GM19043 (cell line): ENCODE measurements around the gene C10orf105.

Source experiments
- ATAC-seq: cut with Tn5 transposase; IDR thresholded peaks from one replicate; pipeline ENCODE4 v1.9.1; 2021; ENCODE audit warnings: low read depth; ENCODE audit not compliant: unreplicated experiment

Gene C10orf105

DNA sequence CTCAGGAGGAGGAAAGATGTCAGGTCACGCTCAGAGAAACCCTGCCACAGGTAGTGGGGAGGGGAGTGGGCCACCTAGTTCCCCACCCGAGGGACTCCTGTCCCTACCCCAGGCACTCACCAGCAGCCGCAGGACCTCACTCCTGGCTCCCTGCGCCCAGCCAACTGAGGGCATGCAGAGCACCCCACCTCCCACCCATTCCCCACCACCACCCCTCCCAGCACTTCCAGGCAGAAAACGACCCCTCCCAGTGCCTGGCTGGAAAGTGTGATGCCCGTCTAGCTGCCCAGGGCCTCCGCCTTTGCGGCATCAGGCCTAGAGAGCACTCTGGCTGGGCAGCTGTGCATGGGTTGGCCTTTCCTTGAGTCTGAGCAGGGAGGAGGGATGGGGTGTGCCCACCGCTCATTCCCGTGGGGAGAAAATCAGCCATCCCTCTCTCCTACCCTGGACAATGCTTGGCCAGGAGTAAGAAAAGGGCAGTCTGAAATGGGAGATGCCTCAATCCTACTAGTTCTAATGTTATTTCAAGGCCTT is 1.3 kb downstream of the C10orf105 start:
- no peak for ATAC-seq

DNA sequence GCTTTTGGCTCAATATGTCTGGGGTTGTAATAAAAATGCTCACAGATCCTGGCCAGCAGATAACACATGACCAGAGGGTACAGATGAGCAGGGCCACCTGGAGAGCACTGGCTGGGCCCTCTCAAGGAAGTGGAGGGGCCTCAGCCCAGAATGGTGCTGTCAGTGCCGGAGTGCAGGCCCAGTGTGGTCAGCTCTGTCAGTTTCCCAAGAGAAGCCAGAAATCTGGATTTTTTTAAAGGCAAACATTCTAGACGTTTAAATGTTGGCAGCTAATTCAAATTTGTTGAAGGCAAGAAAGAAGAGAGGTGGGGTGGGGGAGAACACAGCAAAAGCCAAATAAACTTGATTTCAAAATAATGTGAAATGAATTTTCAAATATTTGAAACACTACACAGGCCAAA is 2.0 kb downstream of the C10orf105 start:
- ATAC-seq, result no peak

DNA sequence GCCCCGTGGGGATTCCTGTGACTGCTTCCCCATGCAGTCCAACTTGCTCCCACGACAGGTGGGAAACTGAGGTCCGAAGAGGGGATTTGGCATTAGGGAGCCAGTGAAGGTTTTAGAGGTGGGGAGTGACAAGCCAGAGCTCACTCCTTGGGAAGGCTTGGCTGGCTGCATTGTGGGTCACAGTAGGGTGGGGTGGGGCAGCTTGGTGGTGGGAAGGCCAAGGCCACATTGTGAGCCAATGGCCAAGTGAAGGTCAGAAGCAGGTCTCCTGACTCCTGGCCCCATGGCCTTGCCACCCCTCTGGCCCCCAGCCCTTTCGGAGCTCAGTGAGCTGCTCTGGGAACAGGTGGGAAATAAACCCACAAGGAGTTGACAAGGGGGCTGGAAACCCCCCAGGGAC is 2.5 kb downstream of the C10orf105 start:
- no peak for ATAC-seq

DNA sequence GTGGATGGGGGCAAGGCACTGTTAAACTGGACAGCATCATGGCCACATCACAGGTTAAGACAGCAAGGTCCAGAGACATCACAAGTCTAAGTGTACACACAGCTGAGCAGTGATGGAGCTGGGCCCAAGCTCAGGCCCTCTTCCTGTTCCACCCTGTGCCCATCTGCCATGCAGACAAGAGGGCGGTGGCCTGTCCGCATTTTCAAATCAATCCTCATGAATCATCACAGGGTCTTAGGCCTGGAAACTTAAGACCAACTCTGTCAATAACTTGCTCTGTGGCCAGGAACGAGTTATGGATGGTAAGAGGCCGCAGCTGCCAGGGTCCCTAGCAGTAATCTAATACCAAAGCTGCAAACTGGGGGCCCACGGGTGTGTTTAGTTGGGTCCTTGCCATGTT is 3.2 kb downstream of the C10orf105 start:
- ATAC-seq, result no peak

DNA sequence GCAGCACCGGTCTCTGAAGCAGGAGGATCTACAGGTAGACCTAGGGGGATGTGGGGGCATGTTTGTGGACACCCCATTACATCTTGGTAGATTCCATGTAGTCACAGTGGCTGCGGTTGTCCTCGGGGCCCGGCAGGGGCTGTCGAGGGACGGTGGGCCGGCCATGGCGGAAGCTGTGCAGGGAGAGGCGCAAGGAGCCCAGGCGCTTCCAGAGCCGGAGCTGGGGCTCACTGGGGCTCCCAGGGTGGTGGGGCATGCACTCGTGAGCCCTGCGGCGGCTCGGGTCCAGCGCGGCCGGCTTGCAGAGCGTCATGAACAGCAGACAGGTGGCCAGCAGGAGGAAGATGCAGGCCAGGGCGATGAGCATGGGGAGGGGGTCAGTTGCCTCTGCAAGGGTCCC is 3.7 kb downstream of the C10orf105 start:
- ATAC-seq, result no peak

DNA sequence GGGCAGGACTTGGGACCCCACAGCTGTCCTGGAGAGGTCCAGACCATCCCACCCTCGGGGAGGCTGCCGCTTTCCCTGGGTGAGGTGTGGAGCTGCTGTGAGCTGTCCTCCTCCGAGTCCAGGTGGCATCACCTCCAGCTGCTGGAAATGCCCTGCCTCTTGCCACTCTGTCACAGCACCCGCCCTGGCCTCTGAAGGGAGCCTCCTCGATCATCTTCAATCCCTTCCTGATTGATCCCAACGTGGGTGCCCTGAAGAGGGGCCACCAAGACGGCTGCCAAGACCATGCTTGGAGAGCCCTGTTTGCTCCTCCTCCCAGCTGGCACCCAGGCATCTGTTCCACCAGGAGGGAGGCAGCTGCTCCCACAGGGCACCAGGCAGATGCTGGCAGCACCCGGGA is 4.6 kb downstream of the C10orf105 start:
- ATAC-seq, result no peak

DNA sequence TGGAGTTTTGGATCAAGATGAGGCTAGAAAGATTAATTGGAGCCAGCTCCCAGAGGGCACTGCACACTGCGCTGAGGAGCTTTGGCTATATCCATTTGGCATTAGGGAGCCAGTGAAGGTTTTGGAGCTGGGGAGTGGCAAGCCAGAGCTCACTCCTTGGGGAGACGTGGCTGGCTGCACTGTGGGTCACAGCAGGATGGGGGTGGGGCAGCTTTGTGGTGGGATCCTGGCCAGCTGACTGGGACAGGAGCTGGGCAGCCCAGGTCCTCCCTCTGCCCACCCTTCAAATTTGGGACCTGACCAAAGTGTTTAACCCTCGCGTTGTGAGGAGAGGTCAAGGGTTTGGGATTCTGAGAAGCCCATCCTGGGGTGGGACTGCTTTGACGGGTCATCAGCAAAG is 5.0 kb downstream of the C10orf105 start:
- no peak for ATAC-seq

DNA sequence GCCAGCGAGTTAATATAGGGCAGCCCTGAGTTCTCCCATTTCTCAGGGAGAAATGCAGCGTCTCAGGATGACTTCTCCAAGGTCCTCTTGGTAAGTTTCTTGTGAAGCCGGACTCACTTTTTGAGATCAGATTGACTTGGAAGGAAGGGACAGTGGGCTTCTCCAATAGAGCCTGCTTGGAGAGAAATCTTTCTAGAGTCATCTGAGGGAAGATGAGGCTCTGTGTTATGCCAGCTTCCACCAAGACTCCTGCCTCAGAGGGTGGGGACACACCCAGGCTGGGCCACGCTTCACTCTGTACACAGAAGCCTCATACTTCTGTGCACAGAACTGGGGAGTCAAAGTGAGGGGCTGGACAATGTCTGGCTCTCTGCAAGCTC is 5.6 kb downstream of the C10orf105 start:
- no peak for ATAC-seq

DNA sequence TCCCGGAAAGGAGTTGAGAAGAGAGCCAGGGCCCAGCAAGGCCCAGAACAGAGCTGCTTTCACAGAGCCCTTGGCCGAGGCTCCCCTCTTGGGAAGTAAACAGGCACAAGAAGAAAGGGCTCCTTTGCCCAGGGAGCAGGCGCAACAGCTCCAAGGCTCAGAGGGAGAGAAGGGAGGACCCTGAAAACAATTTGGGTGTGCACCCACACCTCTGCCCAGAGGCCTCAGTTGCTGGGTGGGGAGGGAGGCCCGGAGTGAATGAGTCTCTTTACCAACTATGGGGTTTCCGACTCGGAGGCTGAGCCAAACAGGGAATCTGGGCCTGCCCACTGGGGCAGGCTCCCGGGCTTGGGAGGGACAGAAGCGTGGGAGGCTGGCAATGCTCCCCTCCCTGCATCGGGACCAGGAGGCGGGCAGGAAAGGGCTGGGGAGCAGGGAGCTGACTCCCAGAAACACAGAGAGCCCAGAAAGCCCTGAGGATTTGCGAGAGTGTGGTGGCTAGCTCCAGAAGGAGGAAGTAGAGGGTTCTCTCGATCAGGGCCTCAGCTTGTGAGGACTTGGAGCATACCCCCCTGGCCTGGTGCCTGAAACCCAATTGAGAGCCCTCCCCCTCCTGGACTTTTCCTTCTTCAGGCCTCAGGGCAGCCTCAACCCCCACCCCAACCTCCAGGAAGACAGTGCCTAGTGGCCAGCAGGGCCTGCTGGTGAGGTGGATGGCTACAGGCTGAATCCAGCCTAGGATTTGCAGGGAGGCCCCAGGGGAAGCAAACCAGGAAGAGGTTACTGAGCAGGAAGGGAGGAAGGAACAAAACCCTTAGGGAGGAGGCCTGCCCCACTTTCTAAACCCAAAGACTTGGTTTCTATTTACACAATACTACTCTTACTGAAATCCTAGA is 6.2 kb downstream of the C10orf105 start:
- ATAC-seq, result no peak

DNA sequence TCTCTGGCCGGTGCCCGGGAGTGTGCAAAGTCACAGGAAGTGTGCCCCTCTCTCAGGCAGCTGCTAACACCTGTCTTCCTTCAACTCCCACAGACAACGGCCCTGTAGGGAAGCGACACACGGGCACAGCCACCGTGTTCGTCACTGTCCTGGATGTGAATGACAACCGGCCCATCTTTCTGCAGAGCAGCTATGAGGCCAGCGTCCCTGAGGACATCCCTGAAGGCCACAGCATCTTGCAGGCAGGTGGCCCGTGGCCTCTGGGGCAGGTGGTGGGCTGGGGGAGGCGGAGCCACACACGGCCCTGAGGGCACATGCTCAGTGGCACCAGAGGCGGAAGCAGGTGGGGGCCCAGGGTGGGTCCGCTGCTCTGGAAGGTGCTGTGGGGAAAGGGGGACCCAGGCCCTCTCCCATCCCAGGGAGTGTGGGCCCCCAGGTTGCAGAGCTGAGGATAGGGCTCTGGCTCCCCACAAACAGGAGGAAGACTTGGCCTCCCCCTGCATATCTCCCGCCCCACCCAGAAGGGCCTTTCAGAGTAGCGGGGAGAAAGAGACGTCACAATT is 6.9 kb downstream of the C10orf105 start:
- ATAC-seq, result no peak

DNA sequence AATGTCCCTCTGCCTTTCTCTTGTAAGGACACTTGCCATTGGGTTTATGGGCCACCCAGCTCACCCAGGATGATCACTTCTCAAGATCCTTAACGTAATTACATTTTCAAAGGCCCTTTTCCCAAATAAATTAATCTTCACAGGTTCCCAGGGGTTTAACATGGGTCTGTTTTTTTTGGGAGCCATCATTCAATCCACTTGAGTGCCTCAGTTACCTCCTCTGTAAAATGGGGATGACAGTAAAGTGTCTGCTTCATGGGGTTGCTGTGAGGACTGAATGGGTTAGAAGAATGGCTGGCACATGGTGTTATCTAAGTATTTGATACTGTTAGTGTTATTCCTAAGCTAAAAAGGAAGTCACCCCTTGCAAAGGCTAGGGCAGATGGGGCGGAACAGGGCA is 7.4 kb downstream of the C10orf105 start:
- no peak for ATAC-seq

DNA sequence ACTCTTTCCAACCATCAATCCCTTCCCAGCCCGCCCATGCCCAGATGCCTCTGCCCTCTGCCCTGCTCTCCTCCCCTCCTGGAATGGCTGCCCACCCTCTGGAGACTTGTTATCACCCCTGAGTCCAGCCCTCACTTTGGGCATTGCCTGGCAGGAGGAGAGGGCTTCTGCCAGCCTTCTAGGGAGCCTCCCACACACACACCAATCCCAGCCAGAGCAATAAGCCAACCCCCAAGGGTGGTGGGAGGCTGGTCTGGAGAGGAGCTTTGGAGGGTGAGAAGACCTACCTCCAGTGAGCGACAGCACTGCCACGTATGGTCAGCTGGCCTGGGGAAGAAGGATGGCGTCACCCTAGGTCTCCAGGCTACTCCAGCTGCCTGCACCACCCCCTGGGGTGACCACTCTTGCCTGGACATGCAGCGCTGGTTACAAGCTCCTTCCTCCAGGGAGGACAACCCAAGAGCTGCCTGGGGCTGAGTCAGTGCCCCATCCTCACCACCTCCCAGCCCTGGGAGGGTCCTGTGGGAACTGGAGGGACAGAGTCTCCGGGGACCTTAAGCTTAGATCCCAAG is 8.4 kb downstream of the C10orf105 start:
- no peak for ATAC-seq

DNA sequence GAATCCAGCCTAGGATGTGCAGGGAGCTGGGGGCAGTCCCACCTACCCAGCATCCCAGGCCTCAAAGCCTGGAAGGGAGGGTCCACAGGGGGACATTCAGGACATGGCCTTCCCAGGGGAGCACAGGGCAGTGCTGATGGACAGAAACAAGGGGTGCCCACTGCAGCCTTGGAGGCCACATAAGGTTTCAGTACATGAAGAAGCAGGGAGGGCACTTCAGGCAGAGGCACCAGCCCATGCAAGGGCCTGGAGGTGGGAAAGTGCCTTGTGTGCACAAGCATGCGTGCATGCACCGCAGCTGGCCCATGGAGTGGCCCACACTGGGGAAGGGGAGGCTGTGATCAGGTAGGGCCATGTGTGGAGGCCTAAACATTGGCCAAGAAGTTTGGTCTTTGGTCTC is 9.1 kb downstream of the C10orf105 start:
- ATAC-seq, result no peak

DNA sequence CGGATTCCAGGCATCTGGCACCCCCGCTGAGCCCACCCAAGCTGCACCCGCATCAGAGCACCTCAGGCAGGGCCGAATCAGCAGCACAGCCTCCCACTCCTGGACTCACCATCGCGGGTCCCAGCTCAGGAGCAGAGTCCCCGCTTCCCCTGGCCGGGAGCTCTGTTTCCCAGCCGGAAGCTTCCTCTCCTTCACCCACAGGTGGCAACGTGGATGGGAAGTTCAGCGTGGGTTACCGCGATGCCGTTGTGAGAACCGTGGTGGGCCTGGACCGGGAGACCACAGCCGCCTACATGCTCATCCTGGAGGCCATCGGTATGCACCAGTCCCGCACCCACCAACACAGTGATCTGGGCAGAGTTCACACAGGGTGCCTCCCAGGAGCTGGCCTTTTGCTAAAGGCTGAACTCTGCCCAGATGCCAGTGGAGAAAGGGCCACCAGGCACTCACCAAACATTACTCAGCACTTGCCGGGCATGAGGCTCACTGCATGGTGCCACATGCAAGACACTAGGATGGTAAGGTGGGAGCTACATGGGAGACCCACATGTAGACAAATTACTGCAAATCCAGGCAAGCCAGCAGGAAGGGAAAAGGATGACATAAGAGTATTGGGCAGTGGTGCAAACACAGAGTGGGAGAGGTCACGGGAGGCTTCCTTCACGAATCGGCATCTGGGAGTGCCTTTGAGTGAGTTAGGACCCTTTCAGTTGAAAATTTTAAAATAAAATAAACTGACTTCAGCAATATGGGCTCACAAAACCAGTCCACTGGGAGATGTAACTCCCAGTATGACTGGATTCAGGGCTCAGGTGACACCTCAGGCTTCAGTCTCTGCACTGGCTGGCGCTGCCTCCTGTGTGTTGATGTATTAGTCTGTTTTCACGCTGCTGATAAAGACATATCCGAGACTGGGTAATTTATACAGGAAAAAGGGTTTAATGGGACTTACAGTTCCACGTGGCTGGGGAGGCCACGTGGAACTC is 10.4 kb downstream of the C10orf105 start:
- ATAC-seq, result no peak

DNA sequence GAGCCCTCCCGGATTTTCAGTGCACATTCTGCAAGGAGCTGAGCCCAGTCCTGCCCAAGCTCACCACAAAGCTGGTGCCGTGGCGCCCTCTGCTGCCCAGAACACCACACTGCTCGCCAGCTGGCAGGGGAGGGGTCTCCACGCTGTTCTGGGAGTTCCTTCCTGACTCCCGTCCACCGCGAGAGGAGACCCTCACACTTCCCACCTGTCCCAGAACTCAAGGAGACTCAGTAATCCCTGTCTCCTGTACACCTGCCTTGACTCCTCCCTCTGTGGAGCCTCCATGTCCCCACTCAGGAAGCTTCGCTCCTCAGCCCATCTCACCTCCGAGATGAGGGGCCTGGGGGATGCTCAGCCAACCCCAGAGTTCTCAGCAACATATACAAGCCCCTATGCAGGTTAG is 11.3 kb downstream of the C10orf105 start:
- ATAC-seq, result no peak

DNA sequence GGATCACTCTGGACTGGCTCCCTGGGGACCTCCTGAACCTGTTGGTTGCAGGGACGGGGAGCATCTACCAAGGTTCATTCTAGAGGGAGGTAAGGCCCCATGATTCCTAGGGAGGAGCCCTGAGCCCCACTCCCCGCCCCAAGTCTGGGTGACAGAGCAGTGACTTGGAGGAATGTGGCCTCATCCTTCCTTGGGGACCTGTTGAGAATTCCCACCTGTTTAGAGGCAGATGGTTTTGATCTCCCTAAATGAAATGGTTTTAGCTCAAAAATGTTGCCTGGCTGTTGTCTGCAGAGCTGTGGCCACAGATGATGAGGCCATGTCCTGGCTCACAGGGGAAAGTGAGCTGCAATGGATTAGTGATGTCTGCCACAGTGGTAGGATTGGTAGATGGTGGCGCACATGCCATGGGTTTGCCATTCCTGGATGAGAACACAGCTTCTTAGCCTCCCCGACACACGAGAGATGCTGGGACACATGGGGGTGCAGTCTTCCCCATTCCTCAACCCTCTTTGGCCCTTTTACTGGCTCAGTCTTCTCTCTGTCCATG is 12.3 kb downstream of the C10orf105 start:
- no peak for ATAC-seq

DNA sequence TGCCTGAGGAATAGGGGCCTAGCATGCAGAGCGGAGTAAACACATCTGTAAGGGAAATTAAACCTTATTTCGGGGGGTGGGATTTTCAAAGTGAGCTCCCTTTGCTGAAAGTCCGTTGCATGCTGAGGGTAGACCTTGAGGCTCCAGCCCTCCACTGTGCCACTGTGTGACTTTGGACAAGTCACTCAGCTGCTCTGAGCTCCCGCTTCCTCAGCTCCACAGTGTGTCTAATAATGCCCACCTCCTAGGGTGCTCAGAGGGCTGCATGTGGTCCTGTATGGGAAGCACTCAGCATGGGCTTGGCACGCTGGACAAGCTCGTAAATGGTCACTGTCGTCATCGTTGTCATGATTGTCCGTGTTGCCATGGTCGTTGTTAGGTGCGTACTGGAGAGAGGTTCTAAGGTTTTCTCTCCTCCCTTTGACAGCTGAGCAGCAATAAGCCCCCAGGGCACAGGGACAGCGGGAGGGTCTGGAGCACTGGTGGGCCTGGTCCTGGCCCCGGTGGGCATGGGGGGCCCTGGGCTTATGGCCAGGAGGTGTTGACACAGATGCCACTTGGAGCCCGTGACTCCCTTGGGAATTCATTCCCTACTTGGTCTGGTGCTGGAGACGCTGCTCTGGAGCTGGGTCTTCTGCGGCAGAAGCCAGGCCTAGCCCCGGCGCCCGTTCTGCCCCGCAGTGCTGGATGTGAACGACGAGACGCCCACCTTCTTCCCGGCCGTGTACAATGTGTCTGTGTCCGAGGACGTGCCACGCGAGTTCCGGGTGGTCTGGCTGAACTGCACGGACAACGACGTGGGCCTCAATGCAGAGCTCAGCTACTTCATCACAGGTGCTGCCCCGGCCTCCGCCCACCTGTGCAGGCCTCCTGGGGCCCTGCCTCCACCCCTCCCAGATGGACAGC is 13.1 kb downstream of the C10orf105 start:
- no peak for ATAC-seq

DNA sequence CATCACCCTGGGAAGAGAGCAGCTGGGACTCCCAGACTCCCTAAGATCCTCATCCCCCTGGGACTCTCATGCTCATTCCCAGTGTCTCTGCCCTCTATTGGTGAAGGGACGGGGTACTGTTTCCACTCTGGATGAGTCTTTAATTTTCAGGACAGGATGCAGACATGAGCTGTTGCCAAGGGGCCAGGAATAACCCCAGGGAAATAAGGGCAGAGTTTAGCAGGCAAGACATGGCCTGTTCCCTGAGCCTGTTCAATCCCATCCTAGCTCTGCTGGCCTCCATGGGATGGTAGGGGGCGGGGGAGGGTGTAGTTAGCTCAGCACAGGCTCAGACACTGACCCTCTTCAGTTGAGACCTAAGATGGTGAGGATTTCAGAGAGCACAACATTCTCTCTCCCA is 14.0 kb downstream of the C10orf105 start:
- no peak for ATAC-seq

DNA sequence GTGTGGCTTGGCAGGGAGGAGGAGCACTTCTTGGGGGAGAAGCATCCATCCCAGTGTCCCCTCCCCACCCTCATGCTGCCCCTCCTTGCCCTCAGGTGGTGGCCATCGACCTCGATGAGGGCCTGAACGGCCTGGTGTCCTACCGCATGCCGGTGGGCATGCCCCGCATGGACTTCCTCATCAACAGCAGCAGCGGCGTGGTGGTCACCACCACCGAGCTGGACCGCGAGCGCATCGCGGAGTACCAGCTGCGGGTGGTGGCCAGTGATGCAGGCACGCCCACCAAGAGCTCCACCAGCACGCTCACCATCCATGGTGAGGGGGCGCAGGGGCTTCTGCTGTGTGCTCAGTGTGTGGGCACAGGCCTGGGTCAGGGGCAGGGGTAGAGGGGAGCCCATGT is 14.8 kb downstream of the C10orf105 start:
- ATAC-seq, result no peak
